HG03097 (cell line): Measurements from ENCODE around the gene ALG8.

ENCODE experiments used
- ATAC-seq: cut with Tn5 transposase; IDR thresholded peaks from one replicate; pipeline ENCODE4 v1.9.1; 2021; ENCODE audit not compliant: unreplicated experiment, low FRiP score

ALG8 gene

GRCh38 chr11:78161346-78161745 is 21.9 kb upstream of the ALG8 start:
- no peak for ATAC-seq

- no peak for ATAC-seq
Measured at GRCh38 chr11:78160557-78160956, 21.1 kb upstream of the ALG8 start.

- no peak for ATAC-seq
Measured at GRCh38 chr11:78158987-78159652, 19.7 kb upstream of the ALG8 start.

GRCh38 chr11:78156127-78156844 is 16.9 kb upstream of the ALG8 start:
- no peak for ATAC-seq

GRCh38 chr11:78151804-78152203 is 12.4 kb upstream of the ALG8 start:
- ATAC-seq, result no peak

GRCh38 chr11:78150754-78151153 is 11.3 kb upstream of the ALG8 start:
- ATAC-seq, result no peak

GRCh38 chr11:78150346-78150745 is 10.9 kb upstream of the ALG8 start:
- no peak for ATAC-seq

- ATAC-seq, result no peak
Measured at GRCh38 chr11:78149646-78150045, 10.2 kb upstream of the ALG8 start.

GRCh38 chr11:78147807-78148206 is 8.4 kb upstream of the ALG8 start:
- no peak for ATAC-seq

- no peak for ATAC-seq
Measured at GRCh38 chr11:78145511-78146025, 6.1 kb upstream of the ALG8 start.

- no peak for ATAC-seq
Measured at GRCh38 chr11:78140392-78141077, 1.1 kb upstream of the ALG8 start.

GRCh38 chr11:78138694-78139421 is 568 bp downstream of the ALG8 start:
- peak; percentile 23 for ATAC-seq

GRCh38 chr11:78138291-78138690 is 1.1 kb downstream of the ALG8 start:
- ATAC-seq, result no peak

GRCh38 chr11:78132475-78132874 is 7.0 kb downstream of the ALG8 start:
- ATAC-seq, result no peak

- ATAC-seq, result no peak
Measured at GRCh38 chr11:78131956-78132355, 7.5 kb downstream of the ALG8 start.

- ATAC-seq, result no peak
Measured at GRCh38 chr11:78127403-78127802, 12.0 kb downstream of the ALG8 start.

GRCh38 chr11:78112582-78113275 is 26.7 kb downstream of the ALG8 start:
- no peak for ATAC-seq

GRCh38 chr11:78111298-78111697 is 28.1 kb downstream of the ALG8 start:
- ATAC-seq, result no peak

GRCh38 chr11:78110830-78111229 is 28.6 kb downstream of the ALG8 start:
- ATAC-seq, result no peak

- no peak for ATAC-seq
Measured at GRCh38 chr11:78110351-78110750, 29.1 kb downstream of the ALG8 start.
